ENCODE results near the gene PRKCI.

DNA sequence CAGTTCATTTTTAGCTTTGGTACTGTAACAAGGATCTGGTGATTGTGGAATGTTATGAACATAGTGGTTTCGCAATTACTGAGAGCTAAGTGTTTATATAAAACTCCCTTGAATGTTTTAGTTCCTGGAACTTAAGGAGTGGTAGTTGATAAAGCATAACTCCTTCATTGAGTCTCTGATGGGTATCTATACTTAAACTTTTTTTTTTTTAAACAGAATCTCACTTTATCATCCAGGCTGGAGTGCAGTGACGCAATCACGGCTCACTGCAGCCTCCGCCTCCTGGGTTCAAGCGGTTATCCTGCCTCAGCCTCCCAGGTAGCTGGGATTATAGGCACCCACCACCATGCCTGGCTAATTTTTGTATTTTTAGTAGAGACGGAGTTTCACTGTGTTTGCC is 11.3 kb downstream of the PRKCI start:
- TF ChIP-seq TAF1 (IDR thresholded peaks at IDR 0.05; ENCODE audit: borderline replicate concordance, low read depth, low read length) = no peak
- TF ChIP-seq POLR2A (IDR thresholded peaks at IDR 0.05; ENCODE audit: low read depth, low read length) = no peak
